KOPT-K1 (cell line): ENCODE measurements around the gene PWWP2B.
"Not testable (repeated sequence)": the region's sequence is repeated elsewhere in the genome, so short reads cannot be mapped to it uniquely, and the experiment has no call there.

ENCODE experiments used
- H3K27ac ChIP-seq: fragments of 200-600 bp; sonication (generic); 2 replicates; pipeline ENCODE4 v1.5.1; 2016; ENCODE audit warnings: antibody characterized with exemption, mild to moderate bottlenecking, low read depth, low read length; ENCODE audit not compliant: poor library complexity, severe bottlenecking
- H3K36me3 ChIP-seq: fragments of 200-600 bp; sonication (generic); 2 replicates; pipeline ENCODE4 v1.5.1; 2017; ENCODE audit warnings: antibody characterized with exemption, mild to moderate bottlenecking, low read length, moderate library complexity; ENCODE audit not compliant: insufficient read depth
- H3K9me3 ChIP-seq: fragments of 200-600 bp; sonication (generic); 2 replicates; pipeline ENCODE4 v1.5.1; 2017; ENCODE audit warnings: antibody characterized with exemption, low read length, mild to moderate bottlenecking; ENCODE audit not compliant: insufficient read depth, poor library complexity, severe bottlenecking

Gene PWWP2B

GRCh38 chr10:132397036-132397541, at the start of gene PWWP2B:
Gene PWWP2B (plus strand): TSS chr10:132397200. CDS start chr10:132397227, 27 bp downstream.
- peak within 1 kb of the TSS; percentile 65 for H3K27ac ChIP-seq
- no peaks in the 10 kb centered on the region for H3K36me3 ChIP-seq
- H3K9me3 ChIP-seq = no peaks in the 10 kb centered on the region

GRCh38 chr10:132347211-132347930, 49.6 kb upstream of the PWWP2B start:
- Histone ChIP-seq H3K27ac (no peak overlapping the region), H3K9me3 (no peaks in the 10 kb centered on the region), H3K36me3 (no peaks in the 10 kb centered on the region)

- Histone ChIP-seq H3K36me3 (no peaks in the 10 kb centered on the region), H3K27ac (no peak overlapping the region), H3K9me3 (no peaks in the 10 kb centered on the region)
These were observed 49.1 kb upstream of the PWWP2B start for GRCh38 chr10:132347931-132348267.

GRCh38 chr10:132349766-132350165, 47.2 kb upstream of the PWWP2B start:
- Histone ChIP-seq H3K9me3 (no peaks in the 10 kb centered on the region), H3K36me3 (no peaks in the 10 kb centered on the region), H3K27ac (no peak overlapping the region)

GRCh38 chr10:132350391-132350790, 46.6 kb upstream of the PWWP2B start:
- H3K9me3 ChIP-seq = no peaks in the 10 kb centered on the region
- no peak overlapping the region for H3K27ac ChIP-seq
- H3K36me3 ChIP-seq = no peaks in the 10 kb centered on the region

GRCh38 chr10:132350946-132351345, 46.1 kb upstream of the PWWP2B start:
- H3K36me3 ChIP-seq = no peaks in the 10 kb centered on the region
- no peak overlapping the region for H3K27ac ChIP-seq

GRCh38 chr10:132351611-132352010, 45.4 kb upstream of the PWWP2B start:
- Histone ChIP-seq H3K9me3 (no peaks in the 10 kb centered on the region), H3K27ac (no peak overlapping the region), H3K36me3 (no peaks in the 10 kb centered on the region)

More at GRCh38 chr10:132350946-132351345, 46.1 kb upstream of the PWWP2B start:
- H3K9me3 ChIP-seq = no peaks in the 10 kb centered on the region

- H3K36me3 ChIP-seq, H3K9me3 ChIP-seq, H3K27ac ChIP-seq: not testable (repeated sequence)
These were observed 44.3 kb upstream of the PWWP2B start for GRCh38 chr10:132352462-132353308.

GRCh38 chr10:132353456-132354355, 43.3 kb upstream of the PWWP2B start:
- H3K27ac ChIP-seq = no peak overlapping the region
- no peaks in the 10 kb centered on the region for H3K36me3 ChIP-seq
- H3K9me3 ChIP-seq = no peaks in the 10 kb centered on the region

GRCh38 chr10:132354356-132355094, 42.5 kb upstream of the PWWP2B start:
- H3K27ac ChIP-seq = no peak overlapping the region
- no peaks in the 10 kb centered on the region for H3K9me3 ChIP-seq

GRCh38 chr10:132355297-132355696, 41.7 kb upstream of the PWWP2B start:
- no peaks in the 10 kb centered on the region for H3K9me3 ChIP-seq
- H3K27ac ChIP-seq = no peak overlapping the region
- no peaks in the 10 kb centered on the region for H3K36me3 ChIP-seq

More at GRCh38 chr10:132354356-132355094, 42.5 kb upstream of the PWWP2B start:
- no peaks in the 10 kb centered on the region for H3K36me3 ChIP-seq

- Histone ChIP-seq H3K9me3 (no peaks in the 10 kb centered on the region), H3K27ac (no peak overlapping the region), H3K36me3 (no peaks in the 10 kb centered on the region)
These were observed 41.2 kb upstream of the PWWP2B start for GRCh38 chr10:132355754-132356153.

GRCh38 chr10:132356621-132357195, 40.3 kb upstream of the PWWP2B start:
- Histone ChIP-seq H3K27ac (no peak overlapping the region), H3K9me3 (no peaks in the 10 kb centered on the region), H3K36me3 (no peaks in the 10 kb centered on the region)
